Measurements from ENCODE around the gene PPP1R9B. TPM values are rescaled to one million over a fixed set of nuclear protein-coding genes. Genes with fewer than 3 reads are reported as not detected.

Gene PPP1R9B
- polyA plus RNA-seq, 1 donor (not counting 4 experiments of a cell fraction or from before 2014, with no cell fraction given), result 16.1 TPM

DNA sequence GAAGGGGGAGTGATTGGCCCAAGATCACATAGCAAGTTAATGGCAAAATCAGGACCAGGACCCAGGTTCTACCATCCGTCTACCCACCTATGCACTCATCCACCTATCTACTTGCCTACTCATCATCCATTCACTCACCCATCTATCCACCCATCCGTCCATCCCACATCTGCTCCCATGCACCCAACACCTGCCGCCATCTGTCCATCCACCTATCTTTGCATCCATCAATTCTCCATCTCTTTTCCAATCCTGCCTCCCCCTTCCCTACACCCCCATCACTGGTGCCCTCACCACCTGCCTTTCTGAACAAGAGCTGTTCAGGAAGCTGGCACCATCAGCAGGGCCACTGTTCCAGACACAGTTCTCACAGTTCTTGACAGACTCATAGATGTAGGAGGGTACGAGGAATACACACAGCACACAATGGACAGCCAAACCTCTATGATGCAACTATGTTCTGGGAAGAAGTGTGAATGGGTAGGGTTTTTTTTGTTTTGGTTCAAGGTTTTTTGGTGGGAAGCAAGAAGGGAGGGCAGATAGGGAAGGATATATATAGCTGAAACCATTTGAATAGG, 25.0 kb downstream of the PPP1R9B start:
- no peaks in the 10 kb centered on the region for H3K9me1 ChIP-seq (ENCODE audit: control insufficient read depth, extremely low read depth, insufficient read depth, low read length)
- dilution Hi-C loops (cut with MboI; ENCODE audit: extremely low pct_ligation_motif_present, low sequenced_read_pairs), result no loop called here
- H3K9ac ChIP-seq (ENCODE audit: control insufficient read depth, extremely low read depth, insufficient read depth, low read length), result no peak overlapping the region
- no peaks in the 10 kb centered on the region for H3K36me3 ChIP-seq (ENCODE audit: control insufficient read depth in 2 of 2, extremely low read depth in 1 of 2, insufficient read depth in 2 of 2, low read length in 2 of 2)
- H3K4me3 ChIP-seq (ENCODE audit: control insufficient read depth in 2 of 3, extremely low read depth in 1 of 3, insufficient read depth in 2 of 3, low read depth in 1 of 3, low read length in 3 of 3), result no peak overlapping the region
- H3K27ac ChIP-seq (ENCODE audit: control insufficient read depth, insufficient read depth, low read length), result no peak overlapping the region
- peaks cover 27% of the 10 kb centered on the region for H3K27me3 ChIP-seq (ENCODE audit: control insufficient read depth, extremely low read depth, insufficient read depth, low read length)
- no peaks in the 10 kb centered on the region for H3K79me2 ChIP-seq (ENCODE audit: control insufficient read depth, insufficient read depth, low read length)
- no peak for TF ChIP-seq EZH2 (IDR thresholded peaks at IDR 0.05; ENCODE audit: low read length)
- TF ChIP-seq, protein P1, sequence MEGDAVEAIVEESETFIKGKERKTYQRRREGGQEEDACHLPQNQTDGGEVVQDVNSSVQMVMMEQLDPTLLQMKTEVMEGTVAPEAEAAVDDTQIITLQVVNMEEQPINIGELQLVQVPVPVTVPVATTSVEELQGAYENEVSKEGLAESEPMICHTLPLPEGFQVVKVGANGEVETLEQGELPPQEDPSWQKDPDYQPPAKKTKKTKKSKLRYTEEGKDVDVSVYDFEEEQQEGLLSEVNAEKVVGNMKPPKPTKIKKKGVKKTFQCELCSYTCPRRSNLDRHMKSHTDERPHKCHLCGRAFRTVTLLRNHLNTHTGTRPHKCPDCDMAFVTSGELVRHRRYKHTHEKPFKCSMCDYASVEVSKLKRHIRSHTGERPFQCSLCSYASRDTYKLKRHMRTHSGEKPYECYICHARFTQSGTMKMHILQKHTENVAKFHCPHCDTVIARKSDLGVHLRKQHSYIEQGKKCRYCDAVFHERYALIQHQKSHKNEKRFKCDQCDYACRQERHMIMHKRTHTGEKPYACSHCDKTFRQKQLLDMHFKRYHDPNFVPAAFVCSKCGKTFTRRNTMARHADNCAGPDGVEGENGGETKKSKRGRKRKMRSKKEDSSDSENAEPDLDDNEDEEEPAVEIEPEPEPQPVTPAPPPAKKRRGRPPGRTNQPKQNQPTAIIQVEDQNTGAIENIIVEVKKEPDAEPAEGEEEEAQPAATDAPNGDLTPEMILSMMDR (optimal IDR thresholded peaks at IDR 0.05 in 1 of 3, IDR thresholded peaks at IDR 0.05 in 1 of 3, conservative IDR thresholded peaks at IDR 0.05 in 1 of 3; ENCODE audit: extremely low read depth in 1 of 3, insufficient read depth in 2 of 3, low read length in 3 of 3), result no peak
- H2AFZ ChIP-seq (ENCODE audit: control insufficient read depth, low read length), result no peak overlapping the region
- DNase-seq (ENCODE audit: low read depth, low spot score) (no peak), FAIRE-seq (no peak)
- peaks cover 15% of the 10 kb centered on the region for H3K4me1 ChIP-seq (ENCODE audit: control insufficient read depth, extremely low read depth, insufficient read depth, low read length)
- no peaks in the 10 kb centered on the region for H4K20me1 ChIP-seq (ENCODE audit: control insufficient read depth, extremely low read depth, insufficient read depth, low read length)
- H3K9me3 ChIP-seq (ENCODE audit: control insufficient read depth, low read depth, low read length), result no peaks in the 10 kb centered on the region
- no peak overlapping the region for H3K4me2 ChIP-seq (ENCODE audit: control insufficient read depth, extremely low read depth, insufficient read depth, low read depth, low read length)

DNA sequence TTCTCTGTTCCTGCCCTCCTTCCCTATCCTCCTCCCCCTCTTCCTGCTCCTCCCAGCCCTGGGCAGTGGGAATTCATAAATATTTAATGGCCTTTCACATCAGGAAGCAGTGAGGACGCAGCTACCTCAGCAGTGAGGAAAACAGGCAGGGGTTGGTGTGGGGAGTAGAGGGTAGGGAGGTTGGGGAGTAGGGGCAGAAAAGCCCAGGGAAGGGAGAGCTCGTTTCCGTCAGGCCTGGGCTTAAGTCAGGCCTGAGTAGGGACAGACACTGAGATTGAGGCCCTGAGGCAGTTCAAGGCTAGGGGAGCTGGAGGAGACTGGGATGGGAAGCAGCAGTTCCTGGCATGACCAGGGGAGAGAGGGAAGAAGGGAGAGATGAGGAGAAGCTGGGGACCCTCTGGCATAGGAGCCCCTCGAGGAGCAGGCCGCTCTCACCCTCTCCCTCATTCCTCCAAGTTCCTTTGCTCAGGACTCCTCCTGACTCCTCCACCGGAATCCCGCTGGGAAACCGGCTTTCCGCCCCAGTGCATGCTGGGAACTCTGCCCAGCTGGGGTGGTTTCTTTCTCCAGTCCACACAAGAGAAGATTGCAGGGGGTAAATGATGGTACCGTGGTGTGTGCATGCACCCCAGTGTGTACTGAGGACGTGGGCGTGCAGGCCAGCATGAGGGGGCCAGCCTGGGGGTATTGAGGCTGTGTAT, 26.7 kb downstream of the PPP1R9B start:
- Histone ChIP-seq H3K27ac (ENCODE audit: control insufficient read depth, insufficient read depth, low read length) (no peak overlapping the region), H3K4me2 (ENCODE audit: control insufficient read depth, extremely low read depth, insufficient read depth, low read depth, low read length) (no peak overlapping the region)

More for the DNA sequence above, 26.7 kb downstream of the PPP1R9B start:
- Histone ChIP-seq H3K4me1 (ENCODE audit: control insufficient read depth, extremely low read depth, insufficient read depth, low read length) (peaks cover 12% of the 10 kb centered on the region), H3K9ac (ENCODE audit: control insufficient read depth, extremely low read depth, insufficient read depth, low read length) (no peak overlapping the region), H3K27me3 (ENCODE audit: control insufficient read depth, extremely low read depth, insufficient read depth, low read length) (peaks cover 25% of the 10 kb centered on the region), H3K36me3 (ENCODE audit: control insufficient read depth in 2 of 2, extremely low read depth in 1 of 2, insufficient read depth in 2 of 2, low read length in 2 of 2) (no peaks in the 10 kb centered on the region), H3K9me1 (ENCODE audit: control insufficient read depth, extremely low read depth, insufficient read depth, low read length) (no peaks in the 10 kb centered on the region), H3K9me3 (ENCODE audit: control insufficient read depth, low read depth, low read length) (no peaks in the 10 kb centered on the region), H2AFZ (ENCODE audit: control insufficient read depth, low read length) (peak overlapping the region; percentile 74), H4K20me1 (ENCODE audit: control insufficient read depth, extremely low read depth, insufficient read depth, low read length) (no peaks in the 10 kb centered on the region), H3K4me3 (ENCODE audit: control insufficient read depth in 2 of 3, extremely low read depth in 1 of 3, insufficient read depth in 2 of 3, low read depth in 1 of 3, low read length in 3 of 3) (no peak overlapping the region), H3K79me2 (ENCODE audit: control insufficient read depth, insufficient read depth, low read length) (no peaks in the 10 kb centered on the region)
- TF ChIP-seq EZH2 (IDR thresholded peaks at IDR 0.05; ENCODE audit: low read length), result no peak
- TF ChIP-seq, protein P1 (optimal IDR thresholded peaks at IDR 0.05 in 1 of 3, IDR thresholded peaks at IDR 0.05 in 1 of 3, conservative IDR thresholded peaks at IDR 0.05 in 1 of 3; ENCODE audit: extremely low read depth in 1 of 3, insufficient read depth in 2 of 3, low read length in 3 of 3), result no peak
- no peak for DNase-seq (ENCODE audit: low read depth, low spot score)
- dilution Hi-C loops (cut with MboI; ENCODE audit: extremely low pct_ligation_motif_present, low sequenced_read_pairs), result no loop called here
- peak; percentile 29 for FAIRE-seq
